ENCODE results near the gene ADGRB3. TPM values are rescaled to one million over a fixed set of nuclear protein-coding genes. Genes with fewer than 3 reads are reported as not detected.
A peak's percentile ranks its signal among the peaks of the same experiment; 100 is the strongest.

The ADGRB3 gene
- total RNA-seq, 4 donors from 2014 or later: 5.3 to 15.6 (median 7.6) TPM

DNA sequence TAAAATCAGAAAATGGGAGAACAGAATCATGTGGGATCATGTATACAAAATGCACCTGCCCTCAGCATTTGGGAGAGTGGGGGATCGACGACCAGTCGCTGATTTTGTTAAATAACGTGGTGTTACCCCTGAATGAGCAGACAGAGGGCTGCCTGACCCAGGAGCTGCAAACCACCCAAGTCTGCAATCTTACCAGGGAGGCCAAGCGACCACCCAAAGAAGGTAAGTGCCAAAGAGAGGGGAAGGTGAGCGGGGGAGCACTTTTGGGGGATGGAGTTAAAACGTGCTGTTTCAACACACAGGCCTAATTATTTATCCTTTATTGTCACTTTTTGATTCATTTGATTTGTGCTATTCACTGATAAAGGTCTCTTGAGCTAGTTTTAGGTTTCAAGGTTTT, 4.1 kb downstream of the ADGRB3 start:
- no peak overlapping the region for H3K27ac ChIP-seq
- intact Hi-C loops (cut with DNase I; ENCODE audit: low total_unique reads): no loop called here
- H3K4me1 ChIP-seq: no peaks in the 10 kb centered on the region
- no peaks in the 10 kb centered on the region for H3K9me3 ChIP-seq
- no peak overlapping the region for H3K4me3 ChIP-seq
- H3K36me3 ChIP-seq: no peaks in the 10 kb centered on the region
- TF ChIP-seq POLR2A (IDR thresholded peaks at IDR 0.05): no peak
- TF ChIP-seq, protein P1, sequence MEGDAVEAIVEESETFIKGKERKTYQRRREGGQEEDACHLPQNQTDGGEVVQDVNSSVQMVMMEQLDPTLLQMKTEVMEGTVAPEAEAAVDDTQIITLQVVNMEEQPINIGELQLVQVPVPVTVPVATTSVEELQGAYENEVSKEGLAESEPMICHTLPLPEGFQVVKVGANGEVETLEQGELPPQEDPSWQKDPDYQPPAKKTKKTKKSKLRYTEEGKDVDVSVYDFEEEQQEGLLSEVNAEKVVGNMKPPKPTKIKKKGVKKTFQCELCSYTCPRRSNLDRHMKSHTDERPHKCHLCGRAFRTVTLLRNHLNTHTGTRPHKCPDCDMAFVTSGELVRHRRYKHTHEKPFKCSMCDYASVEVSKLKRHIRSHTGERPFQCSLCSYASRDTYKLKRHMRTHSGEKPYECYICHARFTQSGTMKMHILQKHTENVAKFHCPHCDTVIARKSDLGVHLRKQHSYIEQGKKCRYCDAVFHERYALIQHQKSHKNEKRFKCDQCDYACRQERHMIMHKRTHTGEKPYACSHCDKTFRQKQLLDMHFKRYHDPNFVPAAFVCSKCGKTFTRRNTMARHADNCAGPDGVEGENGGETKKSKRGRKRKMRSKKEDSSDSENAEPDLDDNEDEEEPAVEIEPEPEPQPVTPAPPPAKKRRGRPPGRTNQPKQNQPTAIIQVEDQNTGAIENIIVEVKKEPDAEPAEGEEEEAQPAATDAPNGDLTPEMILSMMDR (IDR thresholded peaks at IDR 0.05): no peak
- no peaks in the 10 kb centered on the region for H3K27me3 ChIP-seq
- DNase-seq: no peak

DNA sequence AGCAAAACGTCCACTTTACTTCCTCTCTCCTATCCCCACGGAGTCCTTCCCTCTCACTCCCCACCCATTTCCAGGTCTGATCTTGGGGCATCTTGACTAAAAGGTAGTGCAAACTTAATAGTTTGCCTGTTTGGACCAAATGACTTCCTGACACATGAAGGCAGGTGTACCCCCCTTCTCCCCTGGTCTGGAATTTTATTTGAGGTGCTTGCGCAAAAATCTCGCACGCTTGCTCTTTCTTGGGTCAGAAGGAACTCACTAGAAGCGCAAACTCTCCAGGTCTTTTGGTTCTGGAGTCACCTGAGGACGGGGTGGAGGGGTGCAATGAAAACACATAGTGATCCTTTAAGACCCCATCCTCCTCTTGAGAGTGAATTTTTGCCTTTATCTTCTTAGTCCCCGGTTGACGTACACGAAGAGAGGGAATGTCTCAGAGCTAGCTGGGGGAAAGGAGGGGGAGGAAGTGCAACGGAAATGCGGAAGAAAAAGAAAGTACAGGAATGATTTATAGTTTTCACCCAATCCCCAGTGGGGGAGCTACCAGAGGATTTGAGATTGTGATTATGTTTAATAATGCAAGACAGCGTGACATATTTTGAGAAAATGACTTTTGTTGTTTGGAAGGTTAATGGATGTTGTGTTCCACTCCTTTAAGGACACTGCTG, 4.9 kb downstream of the ADGRB3 start:
- H3K36me3 ChIP-seq: no peaks in the 10 kb centered on the region
- H3K27me3 ChIP-seq: no peaks in the 10 kb centered on the region
- peak overlapping the region in 1 of 2 donors; percentile 15 for H3K4me3 ChIP-seq
- DNase-seq: no peak
- intact Hi-C loops (cut with DNase I; ENCODE audit: low total_unique reads): no loop called here
- H3K27ac ChIP-seq: peak overlapping the region; percentile 0 to 13
- TF ChIP-seq, protein P1 (IDR thresholded peaks at IDR 0.05): no peak
- no peak for TF ChIP-seq POLR2A (IDR thresholded peaks at IDR 0.05)
- no peaks in the 10 kb centered on the region for H3K9me3 ChIP-seq
- no peaks in the 10 kb centered on the region for H3K4me1 ChIP-seq

DNA sequence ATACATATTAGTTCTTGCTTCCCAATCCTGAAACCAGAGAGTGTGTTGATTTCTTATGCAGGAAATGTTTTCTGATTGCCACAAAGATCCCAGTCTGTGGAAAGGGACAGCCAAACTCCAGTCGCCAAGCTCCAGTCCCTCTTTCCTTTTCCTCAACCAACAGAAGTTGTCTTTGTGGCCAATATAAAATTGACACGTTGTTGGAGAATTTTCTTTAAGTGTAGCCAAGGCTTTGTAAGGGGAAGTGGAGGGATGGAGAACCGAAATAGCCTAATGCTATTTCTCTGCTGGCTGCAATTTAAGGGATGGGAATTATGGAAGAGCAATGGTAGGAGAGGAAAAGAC, 5.4 kb downstream of the ADGRB3 start:
- TF ChIP-seq POLR2A (IDR thresholded peaks at IDR 0.05): no peak
- TF ChIP-seq, protein P1 (IDR thresholded peaks at IDR 0.05): no peak
- Histone ChIP-seq H3K36me3 (no peaks in the 10 kb centered on the region), H3K4me3 (peak overlapping the region in 1 of 2 donors; percentile 15), H3K4me1 (no peaks in the 10 kb centered on the region), H3K27me3 (no peaks in the 10 kb centered on the region), H3K9me3 (no peaks in the 10 kb centered on the region), H3K27ac (peak overlapping the region; percentile 0 to 13)
- no peak for DNase-seq
- intact Hi-C loops (cut with DNase I; ENCODE audit: low total_unique reads): no loop called here

DNA sequence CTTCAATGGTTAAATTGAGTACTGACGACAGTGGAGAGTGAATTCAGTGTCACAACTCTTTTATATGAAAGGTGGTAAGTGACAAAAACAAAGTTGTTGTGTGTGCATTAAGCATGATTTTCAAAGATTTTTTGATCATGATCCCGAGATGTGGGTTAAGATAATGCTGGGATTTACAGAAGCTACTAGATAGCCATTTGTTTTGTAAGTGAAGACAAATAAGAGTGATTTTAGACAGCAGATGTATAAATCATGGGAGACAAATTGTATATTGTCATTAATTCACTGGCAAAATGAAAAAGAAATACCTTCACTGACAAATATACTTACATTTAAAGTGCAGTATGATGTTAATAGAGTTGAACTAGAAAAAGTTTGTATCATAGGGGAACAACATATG, 6.1 kb downstream of the ADGRB3 start:
- Histone ChIP-seq H3K36me3 (no peaks in the 10 kb centered on the region), H3K27me3 (no peaks in the 10 kb centered on the region), H3K9me3 (no peaks in the 10 kb centered on the region), H3K27ac (no peak overlapping the region), H3K4me3 (no peak overlapping the region), H3K4me1 (no peaks in the 10 kb centered on the region)
- no peak for DNase-seq
- intact Hi-C loops (cut with DNase I; ENCODE audit: low total_unique reads): no loop called here
- TF ChIP-seq, protein P1 (IDR thresholded peaks at IDR 0.05): no peak
- no peak for TF ChIP-seq POLR2A (IDR thresholded peaks at IDR 0.05)

DNA sequence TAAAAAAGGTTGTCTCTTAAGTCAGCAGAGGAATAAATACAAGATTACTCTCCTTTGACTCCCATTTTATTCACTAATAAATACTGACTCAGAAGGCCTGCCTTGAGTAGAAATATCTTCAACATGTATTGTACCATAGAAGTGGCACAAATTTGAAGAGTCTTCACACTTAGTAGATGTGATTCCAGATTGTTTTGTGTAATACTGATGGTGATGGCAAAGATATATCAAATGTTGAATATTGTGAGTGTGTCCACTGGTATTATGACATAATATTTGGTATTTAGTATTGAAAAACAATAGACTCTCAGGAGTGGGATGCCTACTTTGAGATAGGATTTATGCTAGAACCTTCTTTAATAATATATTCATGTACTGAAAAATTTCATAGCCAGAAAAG, 7.0 kb downstream of the ADGRB3 start:
- Histone ChIP-seq H3K4me1 (no peaks in the 10 kb centered on the region), H3K36me3 (no peaks in the 10 kb centered on the region), H3K9me3 (no peaks in the 10 kb centered on the region), H3K27ac (no peak overlapping the region), H3K27me3 (no peaks in the 10 kb centered on the region), H3K4me3 (no peak overlapping the region)
- no peak for DNase-seq
- intact Hi-C loops (cut with DNase I; ENCODE audit: low total_unique reads): no loop called here
- TF ChIP-seq, protein P1 (IDR thresholded peaks at IDR 0.05): no peak
- TF ChIP-seq POLR2A (IDR thresholded peaks at IDR 0.05): no peak
